Measurements from ENCODE around the gene PLA2G4A. TPM values are rescaled to one million over a fixed set of nuclear protein-coding genes. Genes with fewer than 3 reads are reported as not detected.

The PLA2G4A gene
- polyA plus RNA-seq, 1 of the 3 experiments (the other 2 are of a cell fraction): 0.26 TPM

DNA sequence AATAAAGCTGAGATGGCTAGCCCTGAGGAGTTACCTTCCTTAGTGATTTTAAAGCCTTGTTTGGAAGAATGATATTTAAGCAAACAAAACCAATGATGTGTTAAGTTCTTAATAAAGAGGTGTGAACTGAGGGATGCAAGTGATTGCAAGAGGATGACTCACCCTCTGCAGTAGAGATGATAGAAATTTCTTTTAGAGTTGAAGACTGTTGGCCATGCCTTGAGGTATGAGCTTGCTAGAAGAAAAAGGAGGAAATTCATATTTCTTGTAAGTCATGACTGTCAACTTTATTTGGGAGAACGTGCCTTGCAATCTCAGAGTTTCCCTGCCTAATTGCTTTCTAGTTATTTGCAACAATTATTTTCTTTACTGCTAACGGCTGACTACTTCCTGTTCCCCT lies 94.7 kb downstream of the PLA2G4A start:
- no peak overlapping the region for H3K27ac ChIP-seq (ENCODE audit: low read depth in 2 of 2, low read length in 1 of 2)
- no peak overlapping the region for H3K4me3 ChIP-seq (ENCODE audit: low read depth in 2 of 2, low read length in 1 of 2)
- H3K4me1 ChIP-seq (ENCODE audit: control insufficient read depth in 1 of 2, insufficient read depth in 2 of 2, low read depth in 1 of 2, low read length in 1 of 2): no peaks in the 10 kb centered on the region
- H4K20me1 ChIP-seq (ENCODE audit: insufficient read depth): no peaks in the 10 kb centered on the region
- no peaks in the 10 kb centered on the region for H3F3A ChIP-seq (replicated peaks; ENCODE audit: insufficient read depth)
- no peak overlapping the region for H2AFZ ChIP-seq (ENCODE audit: low read depth)
- POLR2A ChIA-PET: no interaction called here
- H3K9ac ChIP-seq: no peak overlapping the region
- no peak overlapping the region for H3K4me2 ChIP-seq
- H3K9me2 ChIP-seq: no peaks in the 10 kb centered on the region
- no peaks in the 10 kb centered on the region for H3K27me3 ChIP-seq (ENCODE audit: insufficient read depth)
- WGBS (ENCODE audit: low lambda C conversion rate): 31% methylated on average over 2 of the region's 2 CpGs
- DNase-seq: no peak
- no peaks in the 10 kb centered on the region for H3K9me3 ChIP-seq
- no peaks in the 10 kb centered on the region for H3K36me3 ChIP-seq (replicated peaks in 1 of 2; ENCODE audit: control insufficient read depth in 1 of 2, insufficient read depth in 2 of 2, low read length in 1 of 2)
- TF ChIP-seq POLR2AphosphoS5 (IDR thresholded peaks at IDR 0.05; ENCODE audit: low read depth, low read length): no peak
- CTCF ChIA-PET: no interaction called here
- no peaks in the 10 kb centered on the region for H3K79me2 ChIP-seq (ENCODE audit: insufficient read depth)

DNA sequence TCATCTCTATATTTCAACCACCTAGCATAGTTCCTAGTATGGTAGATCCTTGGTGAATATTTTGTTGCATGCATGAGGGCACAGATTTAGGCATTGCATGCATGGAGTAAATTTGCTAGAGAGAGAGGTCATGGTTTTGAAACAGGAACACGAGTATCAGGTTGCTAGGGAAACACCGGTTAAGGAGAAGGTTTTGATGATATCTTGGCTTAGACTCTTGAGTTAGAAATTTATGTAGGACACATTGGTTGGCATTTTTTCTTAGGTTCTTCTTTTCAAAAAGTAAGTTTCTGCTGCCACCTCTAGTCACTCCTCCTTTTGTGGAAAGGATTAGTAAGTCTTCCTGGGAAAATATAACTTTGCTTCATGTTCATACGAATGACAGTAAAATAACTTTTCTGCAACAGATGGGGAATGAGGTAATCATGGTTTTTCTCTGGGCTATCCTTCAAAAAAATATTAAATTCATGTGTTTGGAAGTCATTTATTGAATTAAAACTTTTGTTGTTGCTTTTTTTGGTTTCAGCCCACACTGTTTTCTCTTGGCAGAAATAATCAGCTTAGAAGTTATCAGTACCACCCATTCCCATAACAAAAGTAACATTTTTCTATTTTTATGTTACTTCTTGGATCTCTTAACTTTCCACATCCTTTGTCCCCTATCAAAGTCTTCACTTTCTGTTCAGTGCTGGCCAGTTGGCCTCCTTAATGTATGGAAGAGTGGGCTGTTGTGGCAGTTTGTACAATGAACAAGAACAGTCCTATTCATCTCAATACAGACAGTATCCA lies 97.3 kb downstream of the PLA2G4A start:
- 0 out of 2 replicates have a peak overlapping the region, but pooled peaks have one; percentile 38 for H2AFZ ChIP-seq (ENCODE audit: low read depth)
- H4K20me1 ChIP-seq (ENCODE audit: insufficient read depth): no peaks in the 10 kb centered on the region
- H3K27ac ChIP-seq (ENCODE audit: low read depth in 2 of 2, low read length in 1 of 2): peak overlapping the region in 1 of 2 experiments; percentile 40; a peak in 1 of 4 replicates
- no peak overlapping the region for H3K4me2 ChIP-seq
- no peak overlapping the region for H3K9ac ChIP-seq
- H3K4me3 ChIP-seq (ENCODE audit: low read depth in 2 of 2, low read length in 1 of 2): no peak overlapping the region
- no peak for DNase-seq
- 26% methylated on average over 3 of the region's 3 CpGs for WGBS (ENCODE audit: low lambda C conversion rate)
- no peaks in the 10 kb centered on the region for H3K9me3 ChIP-seq
- no peaks in the 10 kb centered on the region for H3K79me2 ChIP-seq (ENCODE audit: insufficient read depth)
- H3K36me3 ChIP-seq (replicated peaks in 1 of 2; ENCODE audit: control insufficient read depth in 1 of 2, insufficient read depth in 2 of 2, low read length in 1 of 2): no peaks in the 10 kb centered on the region
- no peaks in the 10 kb centered on the region for H3K9me2 ChIP-seq
- H3F3A ChIP-seq (replicated peaks; ENCODE audit: insufficient read depth): no peaks in the 10 kb centered on the region
- no peak for TF ChIP-seq RAD21 (IDR thresholded peaks at IDR 0.05; ENCODE audit: low read length)
- no peak for TF ChIP-seq RFX5 (IDR thresholded peaks at IDR 0.05; ENCODE audit: low read length)
- no peak for TF ChIP-seq NRF1 (IDR thresholded peaks at IDR 0.05; ENCODE audit: low read depth, low read length)
- TF ChIP-seq MAX (IDR thresholded peaks at IDR 0.05; ENCODE audit: low read depth): no peak
- TF ChIP-seq, protein P1, sequence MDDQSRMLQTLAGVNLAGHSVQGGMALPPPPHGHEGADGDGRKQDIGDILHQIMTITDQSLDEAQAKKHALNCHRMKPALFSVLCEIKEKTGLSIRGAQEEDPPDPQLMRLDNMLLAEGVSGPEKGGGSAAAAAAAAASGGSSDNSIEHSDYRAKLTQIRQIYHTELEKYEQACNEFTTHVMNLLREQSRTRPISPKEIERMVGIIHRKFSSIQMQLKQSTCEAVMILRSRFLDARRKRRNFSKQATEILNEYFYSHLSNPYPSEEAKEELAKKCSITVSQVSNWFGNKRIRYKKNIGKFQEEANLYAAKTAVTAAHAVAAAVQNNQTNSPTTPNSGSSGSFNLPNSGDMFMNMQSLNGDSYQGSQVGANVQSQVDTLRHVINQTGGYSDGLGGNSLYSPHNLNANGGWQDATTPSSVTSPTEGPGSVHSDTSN (IDR thresholded peaks at IDR 0.05): no peak
- no peak for TF ChIP-seq FOXJ3 (CRISPR knock-in tag; IDR thresholded peaks at IDR 0.05)
- TF ChIP-seq SMC3 (IDR thresholded peaks at IDR 0.05; ENCODE audit: low read depth, low read length): no peak
- TF ChIP-seq TEAD4 (IDR thresholded peaks at IDR 0.05; ENCODE audit: borderline replicate concordance, insufficient read depth): no peak
- TF ChIP-seq RCOR1 (IDR thresholded peaks at IDR 0.05; ENCODE audit: low read length): no peak
- POLR2A ChIA-PET: no interaction called here
- CTCF ChIA-PET: interaction anchor here (1.4 kb wide), 1 partner anchor 10 kb away, joined by 5 read pairs; no protein-coding TSS in a partner anchor
- no peaks in the 10 kb centered on the region for H3K4me1 ChIP-seq (ENCODE audit: control insufficient read depth in 1 of 2, insufficient read depth in 2 of 2, low read depth in 1 of 2, low read length in 1 of 2)
- H3K27me3 ChIP-seq (ENCODE audit: insufficient read depth): no peaks in the 10 kb centered on the region

GRCh38 chr1:186927884-186928283 lies 99.1 kb downstream of the PLA2G4A start:
- Histone ChIP-seq H3K9me2 (no peaks in the 10 kb centered on the region), H3K27me3 (ENCODE audit: insufficient read depth) (no peaks in the 10 kb centered on the region), H3K4me2 (no peak overlapping the region), H3K4me1 (ENCODE audit: control insufficient read depth in 1 of 2, insufficient read depth in 2 of 2, low read depth in 1 of 2, low read length in 1 of 2) (no peaks in the 10 kb centered on the region), H3F3A (replicated peaks; ENCODE audit: insufficient read depth) (no peaks in the 10 kb centered on the region), H3K4me3 (ENCODE audit: low read depth in 2 of 2, low read length in 1 of 2) (no peak overlapping the region), H3K9me3 (no peaks in the 10 kb centered on the region), H3K27ac (ENCODE audit: low read depth in 2 of 2, low read length in 1 of 2) (no peak overlapping the region), H3K36me3 (replicated peaks in 1 of 2; ENCODE audit: control insufficient read depth in 1 of 2, insufficient read depth in 2 of 2, low read length in 1 of 2) (no peaks in the 10 kb centered on the region), H2AFZ (ENCODE audit: low read depth) (no peak overlapping the region), H4K20me1 (ENCODE audit: insufficient read depth) (no peaks in the 10 kb centered on the region), H3K79me2 (ENCODE audit: insufficient read depth) (no peaks in the 10 kb centered on the region), H3K9ac (no peak overlapping the region)
- POLR2A ChIA-PET: no interaction called here
- DNase-seq: no peak
- 49% methylated on average over 4 of the region's 4 CpGs for WGBS (ENCODE audit: low lambda C conversion rate)
- CTCF ChIA-PET: interaction anchor here (1.0 to 1.2 kb wide), 2 partner anchors 8 to 58 kb away, joined by 3 read pairs; no protein-coding TSS in a partner anchor
- TF ChIP-seq, protein P2, sequence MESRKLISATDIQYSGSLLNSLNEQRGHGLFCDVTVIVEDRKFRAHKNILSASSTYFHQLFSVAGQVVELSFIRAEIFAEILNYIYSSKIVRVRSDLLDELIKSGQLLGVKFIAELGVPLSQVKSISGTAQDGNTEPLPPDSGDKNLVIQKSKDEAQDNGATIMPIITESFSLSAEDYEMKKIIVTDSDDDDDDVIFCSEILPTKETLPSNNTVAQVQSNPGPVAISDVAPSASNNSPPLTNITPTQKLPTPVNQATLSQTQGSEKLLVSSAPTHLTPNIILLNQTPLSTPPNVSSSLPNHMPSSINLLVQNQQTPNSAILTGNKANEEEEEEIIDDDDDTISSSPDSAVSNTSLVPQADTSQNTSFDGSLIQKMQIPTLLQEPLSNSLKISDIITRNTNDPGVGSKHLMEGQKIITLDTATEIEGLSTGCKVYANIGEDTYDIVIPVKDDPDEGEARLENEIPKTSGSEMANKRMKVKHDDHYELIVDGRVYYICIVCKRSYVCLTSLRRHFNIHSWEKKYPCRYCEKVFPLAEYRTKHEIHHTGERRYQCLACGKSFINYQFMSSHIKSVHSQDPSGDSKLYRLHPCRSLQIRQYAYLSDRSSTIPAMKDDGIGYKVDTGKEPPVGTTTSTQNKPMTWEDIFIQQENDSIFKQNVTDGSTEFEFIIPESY (IDR thresholded peaks at IDR 0.05; ENCODE audit: borderline replicate concordance, low read depth): no peak
- TF ChIP-seq CTCF (IDR thresholded peaks at IDR 0.05): no peak
- TF ChIP-seq, protein P1 (IDR thresholded peaks at IDR 0.05): no peak
